ENCODE data around the gene TGM1. TPM values are rescaled to one million over a fixed set of nuclear protein-coding genes. Genes with fewer than 3 reads are reported as not detected.
A peak's percentile ranks its signal among the peaks of the same experiment; 100 is the strongest.
"Not testable (repeated sequence)": the region's sequence is repeated elsewhere in the genome, so short reads cannot be mapped to it uniquely, and the experiment has no call there.

Gene TGM1
- total and polyA plus RNA-seq, 7 experiments from 2014 or later: 4.8 to 12.9 (median 7.1) TPM; not detected in 2

- peaks cover 0 to 25% (median 0%) of the 10 kb centered on the region in 3 experiments for H3K36me3 ChIP-seq (ENCODE audit: control insufficient read depth in 2 of 3, insufficient read depth in 3 of 3, low read length in 3 of 3)
- peaks cover 22 to 59% (median 40%) of the 10 kb centered on the region in 7 donors for H3K4me1 Mint-ChIP-seq
- peak overlapping the region in 2 of 9 donors; percentile 54 to 64 for H3K27ac Mint-ChIP-seq
- peaks cover 0 to 15% (median 3%) of the 10 kb centered on the region in 11 donors for H3K9me3 Mint-ChIP-seq
- POLR2A ChIA-PET; ATAC-seq; H3K27ac ChIP-seq (ENCODE audit: low read depth, low read length); H3K27me3 ChIP-seq (ENCODE audit: control insufficient read depth in 2 of 2, insufficient read depth in 2 of 2, low read length in 2 of 2); H3K27me3 Mint-ChIP-seq; H3K4me3 ChIP-seq (ENCODE audit: low read length); intact Hi-C loops (cut with micrococcal nuclease); H3K9me3 ChIP-seq (ENCODE audit: control insufficient read depth in 2 of 3, low read length in 3 of 3); DNase-seq; H3K4me1 ChIP-seq (ENCODE audit: control insufficient read depth in 2 of 2, insufficient read depth in 2 of 2, low read length in 2 of 2); H3K4me3 Mint-ChIP-seq; CTCF ChIA-PET: not testable (repeated sequence)
- H3K36me3 Mint-ChIP-seq: peaks cover 6 to 59% (median 41%) of the 10 kb centered on the region in 5 donors
Observed at GRCh38 chr14:24202538-24202937, 60.4 kb downstream of the TGM1 start.

Other genes with a start within 250 kb of the TGM1 start
Only the 30 nearest of the 34 such genes appear.
- gene PCK2, start 168.9 kb downstream of the TGM1 start, total RNA-seq: 10 to 100 TPM in 4 of 5 experiments, 1 to 10 TPM in 1; 9.1 to 56.2 (median 14.4) TPM
- 10 to 100 TPM in 1 of 2 donors, 1 to 10 TPM in 1; 7.2 to 14.5 TPM for gene PCK2, start 168.9 kb downstream of the TGM1 start, polyA plus RNA-seq
- gene DCAF11, start 148.4 kb downstream of the TGM1 start, total RNA-seq: 10 to 100 TPM; 71.9 to 90.1 (median 83.3) TPM
- 10 to 100 TPM; 69.1 to 97.0 TPM for gene DCAF11, start 148.4 kb downstream of the TGM1 start, polyA plus RNA-seq
- 1 to 10 TPM; 2.1 to 4.5 (median 3.8) TPM for gene NRL, start 148.2 kb downstream of the TGM1 start, total RNA-seq
- gene NRL, start 148.2 kb downstream of the TGM1 start, polyA plus RNA-seq: 1 to 10 TPM; 2.2 to 2.6 TPM
- gene FITM1, start 132.5 kb downstream of the TGM1 start, total RNA-seq: 1 to 10 TPM; 1.8 to 4.3 (median 2.0) TPM
- gene FITM1, start 132.5 kb downstream of the TGM1 start, polyA plus RNA-seq: 1 to 10 TPM in 1 of 2 donors, under 1 TPM in 1; 0.48 to 1.2 TPM
- gene PSME1, start 127.0 kb downstream of the TGM1 start, total RNA-seq: 100 to 1,000 TPM; 189 to 583 (median 202) TPM
- 100 to 1,000 TPM; 698 to 703 TPM for gene PSME1, start 127.0 kb downstream of the TGM1 start, polyA plus RNA-seq
- 10 to 100 TPM in 4 of 5 experiments, 1 to 10 TPM in 1; 9.0 to 25.5 (median 22.3) TPM for gene EMC9, start 121.6 kb downstream of the TGM1 start, total RNA-seq
- gene EMC9, start 121.6 kb downstream of the TGM1 start, polyA plus RNA-seq: 10 to 100 TPM in 1 of 2 donors, 1 to 10 TPM in 1; 9.6 to 12.4 TPM
- gene PSME2, start 116.6 kb downstream of the TGM1 start, total RNA-seq: 100 to 1,000 TPM; 120 to 777 (median 143) TPM
- gene PSME2, start 116.6 kb downstream of the TGM1 start, polyA plus RNA-seq: 100 to 1,000 TPM; 402 to 435 TPM
- gene RNF31, start 115.7 kb downstream of the TGM1 start, total RNA-seq: 100 to 1,000 TPM in 1 of 5 experiments, 10 to 100 TPM in 4; 64.0 to 151 (median 95.4) TPM
- gene RNF31, start 115.7 kb downstream of the TGM1 start, polyA plus RNA-seq: 10 to 100 TPM; 40.9 to 48.1 TPM
- gene IRF9, start 101.9 kb downstream of the TGM1 start, total RNA-seq: 100 to 1,000 TPM; 133 to 337 (median 189) TPM
- gene IRF9, start 101.9 kb downstream of the TGM1 start, polyA plus RNA-seq: 100 to 1,000 TPM in 1 of 2 donors, 10 to 100 TPM in 1; 73.3 to 110 TPM
- 10 to 100 TPM; 20.3 to 80.5 (median 68.6) TPM for gene REC8, start 91.1 kb downstream of the TGM1 start, total RNA-seq
- gene REC8, start 91.1 kb downstream of the TGM1 start, polyA plus RNA-seq: 10 to 100 TPM in 1 of 2 donors, 1 to 10 TPM in 1; 4.4 to 10.7 TPM
- 10 to 100 TPM; 21.5 to 45.2 (median 42.2) TPM for gene IPO4, start 74.4 kb downstream of the TGM1 start, total RNA-seq
- 10 to 100 TPM; 17.5 to 36.2 TPM for gene IPO4, start 74.4 kb downstream of the TGM1 start, polyA plus RNA-seq
- 10 to 100 TPM; 16.2 to 40.5 (median 19.2) TPM for gene TM9SF1, start 67.7 kb downstream of the TGM1 start, total RNA-seq
- 10 to 100 TPM; 32.1 to 34.4 TPM for gene TM9SF1, start 67.7 kb downstream of the TGM1 start, polyA plus RNA-seq
- gene TSSK4, start 57.5 kb downstream of the TGM1 start, total RNA-seq: 1 to 10 TPM in 2 of 5 experiments, under 1 TPM in 2, not detected in 1; 0.22 to 1.9 (median 1.1) TPM
- gene TSSK4, start 57.5 kb downstream of the TGM1 start, polyA plus RNA-seq: 1 to 10 TPM; 1.0 to 1.4 TPM
- gene CHMP4A, start 49.7 kb downstream of the TGM1 start, total RNA-seq: 100 to 1,000 TPM in 1 of 5 experiments, 10 to 100 TPM in 4; 79.1 to 101 (median 85.7) TPM
- 100 to 1,000 TPM; 121 to 140 TPM for gene CHMP4A, start 49.7 kb downstream of the TGM1 start, polyA plus RNA-seq
- gene MDP1, start 47.1 kb downstream of the TGM1 start, total RNA-seq: 10 to 100 TPM in 3 of 5 experiments, 1 to 10 TPM in 2; 5.5 to 18.5 (median 14.2) TPM
- gene MDP1, start 47.1 kb downstream of the TGM1 start, polyA plus RNA-seq: 10 to 100 TPM; 33.1 to 36.4 TPM
- 100 to 1,000 TPM in 3 of 5 experiments, 10 to 100 TPM in 2; 73.5 to 175 (median 106) TPM for gene NEDD8, start 30.8 kb downstream of the TGM1 start, total RNA-seq
- gene NEDD8, start 30.8 kb downstream of the TGM1 start, polyA plus RNA-seq: 100 to 1,000 TPM; 254 to 340 TPM
- gene GMPR2, start 30.2 kb downstream of the TGM1 start, total RNA-seq: 10 to 100 TPM; 38.2 to 91.6 (median 69.5) TPM
- gene GMPR2, start 30.2 kb downstream of the TGM1 start, polyA plus RNA-seq: 100 to 1,000 TPM in 1 of 2 donors, 10 to 100 TPM in 1; 99.9 to 107 TPM
- gene TINF2, start 20.6 kb downstream of the TGM1 start, total RNA-seq: 100 to 1,000 TPM; 133 to 150 (median 139) TPM
- gene TINF2, start 20.6 kb downstream of the TGM1 start, polyA plus RNA-seq: 100 to 1,000 TPM; 143 to 186 TPM
- gene RABGGTA, start 8.4 kb upstream of the TGM1 start, total RNA-seq: 10 to 100 TPM; 49.7 to 76.5 (median 55.5) TPM
- gene RABGGTA, start 8.4 kb upstream of the TGM1 start, polyA plus RNA-seq: 10 to 100 TPM; 17.9 to 36.3 TPM
- 10 to 100 TPM; 25.2 to 37.0 (median 33.3) TPM for gene DHRS1, start 36.6 kb upstream of the TGM1 start, total RNA-seq
- gene DHRS1, start 36.6 kb upstream of the TGM1 start, polyA plus RNA-seq: 10 to 100 TPM; 21.3 to 38.4 TPM
- 10 to 100 TPM; 22.7 to 39.5 (median 29.8) TPM for gene NOP9, start 36.7 kb upstream of the TGM1 start, total RNA-seq
- gene NOP9, start 36.7 kb upstream of the TGM1 start, polyA plus RNA-seq: 1 to 10 TPM; 1.7 to 1.8 TPM
- 10 to 100 TPM; 16.4 to 31.5 (median 22.7) TPM for gene CIDEB, start 44.8 kb upstream of the TGM1 start, total RNA-seq
- 10 to 100 TPM; 18.7 to 19.3 TPM for gene CIDEB, start 44.8 kb upstream of the TGM1 start, polyA plus RNA-seq
- 10 to 100 TPM; 13.9 to 26.8 (median 17.5) TPM for gene LTB4R2, start 47.0 kb upstream of the TGM1 start, total RNA-seq
- 1 to 10 TPM; 2.1 to 2.7 TPM for gene LTB4R2, start 47.0 kb upstream of the TGM1 start, polyA plus RNA-seq
- gene LTB4R, start 48.3 kb upstream of the TGM1 start, total RNA-seq: 10 to 100 TPM; 14.1 to 28.8 (median 26.3) TPM
- gene LTB4R, start 48.3 kb upstream of the TGM1 start, polyA plus RNA-seq: 1 to 10 TPM; 9.1 to 9.4 TPM
- 10 to 100 TPM in 1 of 5 experiments, 1 to 10 TPM in 4; 4.6 to 10.2 (median 6.1) TPM for gene ADCY4, start 71.9 kb upstream of the TGM1 start, total RNA-seq
- under 1 TPM in 1 of 2 donors, not detected in 1; 0.25 TPM for gene ADCY4, start 71.9 kb upstream of the TGM1 start, polyA plus RNA-seq
- gene RIPK3, start 76.8 kb upstream of the TGM1 start, total RNA-seq: 10 to 100 TPM; 19.9 to 47.5 (median 36.8) TPM
- gene RIPK3, start 76.8 kb upstream of the TGM1 start, polyA plus RNA-seq: 10 to 100 TPM in 1 of 2 donors, 1 to 10 TPM in 1; 8.2 to 11.7 TPM
- not detected for gene NFATC4, start 105.0 kb upstream of the TGM1 start, total RNA-seq
- gene NFATC4, start 105.0 kb upstream of the TGM1 start, polyA plus RNA-seq: not detected
- gene NYNRIN, start 135.8 kb upstream of the TGM1 start, total RNA-seq: 1 to 10 TPM in 1 of 5 experiments, under 1 TPM in 4; 0.08 to 1.3 (median 0.11) TPM
- gene NYNRIN, start 135.8 kb upstream of the TGM1 start, polyA plus RNA-seq: not detected
- gene CBLN3, start 166.5 kb upstream of the TGM1 start, total RNA-seq: 10 to 100 TPM in 1 of 5 experiments, 1 to 10 TPM in 4; 2.0 to 13.9 (median 2.9) TPM
- gene CBLN3, start 166.5 kb upstream of the TGM1 start, polyA plus RNA-seq: under 1 TPM in 1 of 2 donors, not detected in 1; 0.24 TPM
- 100 to 1,000 TPM in 4 of 5 experiments, 10 to 100 TPM in 1; 96.9 to 139 (median 129) TPM for gene KHNYN, start 166.8 kb upstream of the TGM1 start, total RNA-seq
- 10 to 100 TPM; 12.7 to 18.9 TPM for gene KHNYN, start 166.8 kb upstream of the TGM1 start, polyA plus RNA-seq